Inferior parietal cortex (tissue), 1 donor: Measurements from ENCODE around the gene SDK1.
"Not testable (repeated sequence)": the region's sequence is repeated elsewhere in the genome, so short reads cannot be mapped to it uniquely, and the experiment has no call there.

Experiments
- DNase-seq: peaks from one replicate; pipeline ENCODE4 v3.0.0-alpha.2; 2016; ENCODE audit errors: extremely low spot score

The SDK1 gene

DNA sequence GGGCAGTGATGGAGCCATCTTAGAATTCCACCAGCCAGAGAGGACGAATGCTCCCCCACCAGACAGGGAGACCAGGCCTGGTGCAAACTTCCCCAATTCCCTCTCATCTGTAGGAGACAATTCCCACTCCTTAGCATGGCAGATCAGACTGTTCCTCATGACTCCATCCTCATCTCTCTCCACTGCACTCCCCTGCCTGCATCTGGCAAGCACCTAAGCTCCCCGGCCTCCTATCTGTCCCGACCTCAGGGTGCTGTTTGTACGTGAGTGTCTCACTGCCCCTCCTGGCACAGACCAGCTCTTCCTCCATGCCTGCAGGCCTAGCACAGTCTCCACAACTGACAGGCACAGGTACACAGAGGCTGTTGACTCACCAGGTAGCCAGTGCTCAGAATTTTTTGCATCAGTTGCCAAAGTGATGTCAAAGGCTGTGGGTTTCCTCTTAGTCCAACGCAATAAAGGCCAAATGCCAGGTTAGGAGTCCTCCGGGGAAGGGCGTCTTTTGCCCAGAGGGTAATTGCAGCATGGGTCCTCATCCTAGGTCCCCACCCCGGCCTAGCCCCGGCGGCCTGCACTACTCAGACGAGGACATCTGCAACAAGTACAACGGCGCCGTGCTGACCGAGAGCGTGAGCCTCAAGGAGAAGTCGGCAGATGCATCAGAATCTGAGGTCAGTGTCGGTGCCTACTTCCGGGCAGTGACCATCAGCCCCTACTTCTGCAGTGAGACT is 944.2 kb downstream of the SDK1 start:
- DNase-seq, result no peak

- no peak for DNase-seq
Observed at GRCh38 chr7:4245866-4246470, 944.9 kb downstream of the SDK1 start.

DNA sequence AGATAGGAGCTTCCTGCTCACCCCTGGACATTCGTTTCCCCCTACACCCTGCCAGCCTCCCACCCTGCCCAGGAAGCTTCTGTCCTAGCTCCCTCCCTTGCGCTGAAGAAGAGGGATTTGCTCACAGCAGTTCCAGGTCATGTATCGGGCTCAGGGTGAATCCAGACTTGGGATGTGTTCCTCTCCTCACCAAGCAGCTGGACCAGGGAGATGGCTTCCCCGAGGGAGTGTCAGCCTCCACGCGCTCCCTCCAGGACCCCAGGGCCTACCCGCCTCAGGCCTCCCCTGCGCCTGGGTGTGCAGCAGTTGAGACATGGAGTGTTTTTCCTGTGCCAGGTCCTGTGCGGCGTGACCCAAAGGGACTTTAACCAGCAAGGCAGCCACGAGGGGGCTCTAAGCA is 945.5 kb downstream of the SDK1 start:
- no peak for DNase-seq

DNA sequence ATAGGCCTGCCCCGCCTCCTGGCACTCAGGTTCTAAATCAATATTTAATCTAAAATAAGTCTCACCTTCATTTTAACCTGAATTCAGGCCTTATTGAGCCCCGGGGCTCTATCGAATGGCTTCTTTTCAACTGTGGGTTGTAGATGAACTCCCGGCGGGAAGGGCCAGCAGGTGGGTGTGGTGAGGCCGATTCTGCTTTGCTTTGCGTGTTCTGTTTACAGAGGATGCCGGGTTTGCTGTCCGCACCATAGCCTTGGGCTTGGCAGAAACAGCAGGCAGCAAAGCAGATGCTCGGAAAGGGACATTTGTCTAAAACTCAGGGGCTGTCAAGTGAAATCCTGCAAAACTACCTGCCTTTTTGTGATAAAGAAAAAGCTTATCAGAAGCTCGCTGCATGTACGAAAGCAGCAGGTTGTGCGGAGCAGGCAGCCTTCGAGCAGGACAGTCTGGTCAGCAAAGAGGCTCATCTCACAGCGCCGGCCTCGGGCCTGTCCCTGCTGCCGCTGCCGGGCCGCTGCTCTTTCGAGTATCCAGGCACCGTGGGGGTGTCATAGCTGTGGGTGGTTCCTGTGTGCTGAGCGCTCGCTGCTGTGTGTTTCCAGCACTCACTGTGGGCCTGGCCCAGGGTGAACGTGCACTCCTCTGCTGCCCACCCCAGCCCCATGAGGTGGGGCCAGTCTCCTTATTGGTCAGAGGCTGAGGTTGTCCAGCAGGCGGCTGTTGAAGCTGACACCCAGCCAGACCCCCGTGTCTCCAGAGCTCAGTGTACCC is 946.2 kb downstream of the SDK1 start:
- DNase-seq, result no peak

- no peak for DNase-seq
Observed at GRCh38 chr7:4248295-4248694, 947.2 kb downstream of the SDK1 start.

DNA sequence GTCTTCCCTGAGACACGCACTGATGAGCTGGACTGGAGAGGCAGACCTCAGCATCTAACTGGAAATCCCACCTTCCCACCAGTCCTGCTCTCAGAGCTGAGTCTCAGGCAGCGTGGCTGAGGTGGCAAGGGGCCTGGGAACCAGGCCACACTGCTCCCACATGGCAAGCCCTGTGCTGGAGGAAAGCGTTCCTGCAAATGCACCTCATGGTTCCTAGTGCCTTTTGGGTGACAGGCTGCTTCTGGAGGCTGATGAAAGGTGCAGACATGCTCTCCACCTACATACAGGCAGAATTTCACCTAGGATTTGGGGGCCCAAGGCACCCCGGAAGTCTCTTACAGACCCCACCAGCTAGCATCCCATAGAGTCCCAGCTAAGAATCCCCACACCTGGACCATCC is 948.2 kb downstream of the SDK1 start:
- DNase-seq, result no peak

DNA sequence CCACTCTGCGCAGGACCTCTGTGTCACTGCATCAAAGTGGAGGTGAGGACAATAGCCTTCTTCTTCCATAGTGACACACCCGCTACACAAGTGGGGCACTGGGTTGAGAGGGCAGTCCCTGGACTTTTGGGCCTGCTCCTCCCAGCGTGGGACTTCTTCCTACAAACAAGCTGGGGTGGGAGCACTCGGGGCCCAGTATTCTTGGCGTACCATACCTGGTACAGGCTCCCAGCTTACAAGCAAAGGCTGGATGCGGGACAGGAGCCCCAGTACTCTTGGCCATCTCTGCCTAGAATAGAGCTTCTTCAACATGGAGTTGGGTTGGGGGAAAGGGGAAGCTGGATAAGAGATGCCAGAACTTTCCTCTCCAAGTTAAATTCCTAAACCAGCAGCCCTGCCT is 954.3 kb downstream of the SDK1 start:
- DNase-seq, result no peak

DNA sequence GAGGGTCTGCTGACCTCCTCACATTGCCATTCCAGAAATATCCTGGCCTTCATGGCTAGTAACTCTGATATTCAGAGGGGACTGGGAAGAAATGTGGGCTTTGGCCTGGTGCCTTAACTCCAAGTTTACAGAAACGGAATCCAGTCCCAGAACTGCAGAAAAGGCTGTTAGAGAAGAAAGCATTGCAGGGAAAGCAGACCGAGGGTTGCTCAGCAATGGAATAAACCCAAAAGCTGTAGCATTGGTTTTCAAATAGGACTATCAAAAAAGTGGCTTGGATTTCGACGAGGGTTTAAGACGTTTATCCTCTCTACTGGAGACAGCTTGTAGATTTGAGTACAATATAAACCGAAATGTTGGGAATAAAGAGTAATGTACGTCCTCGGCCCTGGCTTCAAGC is 955.2 kb downstream of the SDK1 start:
- DNase-seq, result peak; percentile 15

DNA sequence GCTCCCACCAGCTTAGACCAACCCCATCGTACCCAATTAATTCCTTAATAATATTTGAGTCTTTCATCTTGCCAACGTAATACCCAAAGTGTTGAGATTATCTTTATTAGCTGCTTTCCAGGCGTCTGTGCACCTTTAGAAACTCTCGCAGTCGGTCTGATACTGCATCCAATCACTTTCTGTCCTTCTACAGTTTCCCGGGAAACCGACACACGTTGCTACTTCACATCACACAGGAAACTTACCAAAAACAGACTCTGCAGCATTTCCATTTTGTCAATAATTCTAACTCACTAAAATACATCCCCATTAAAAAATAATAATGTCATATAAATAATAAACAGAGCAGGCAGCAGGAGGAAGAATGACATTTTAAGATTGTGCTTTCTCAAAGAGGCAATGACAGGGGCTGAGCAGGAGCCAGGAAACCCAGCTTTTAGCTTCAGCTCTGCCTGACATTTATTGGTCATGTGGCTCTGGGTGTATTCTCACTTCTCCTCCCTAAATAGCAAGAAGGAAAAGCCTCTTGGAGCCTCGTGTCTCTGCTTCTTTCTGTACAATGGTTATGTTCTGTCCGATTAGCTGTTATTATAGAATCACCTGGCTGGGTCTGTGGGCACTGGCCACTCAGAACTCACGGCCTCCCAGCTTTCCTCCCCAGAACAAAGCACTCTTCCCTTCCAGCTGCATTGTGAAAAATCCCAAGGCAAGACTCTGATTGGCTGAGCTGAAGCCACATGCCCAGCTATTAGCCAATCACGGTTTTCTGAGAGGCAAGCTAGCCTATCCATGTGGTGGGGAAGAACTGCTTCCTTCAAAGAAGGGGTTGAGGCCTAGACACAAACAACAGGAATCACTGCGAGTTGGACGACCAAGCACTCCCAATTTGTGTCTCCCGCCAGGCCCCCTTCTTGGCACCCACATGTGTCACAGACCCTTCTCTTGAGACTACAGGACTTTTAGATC is 956.4 kb downstream of the SDK1 start:
- DNase-seq, result peak; percentile 17

DNA sequence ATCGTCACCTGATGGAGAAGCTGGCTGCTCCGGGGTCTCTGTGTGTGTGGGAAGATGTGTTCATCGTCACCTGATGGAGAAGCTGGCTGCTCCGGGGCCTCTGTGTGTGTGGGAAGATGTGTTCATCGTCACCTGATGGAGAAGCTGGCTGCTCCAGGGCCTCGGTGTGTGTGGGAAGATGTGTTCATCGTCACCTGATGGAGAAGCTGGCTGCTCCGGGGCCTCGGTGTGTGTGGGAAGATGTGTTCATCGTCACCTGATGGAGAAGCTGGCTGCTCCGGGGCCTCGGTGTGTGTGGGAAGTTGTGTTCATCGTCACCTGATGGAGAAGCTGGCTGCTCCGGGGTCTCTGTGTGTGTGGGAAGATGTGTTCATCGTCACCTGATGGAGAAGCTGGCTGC is 959.1 kb downstream of the SDK1 start:
- not testable (repeated sequence) for DNase-seq

DNA sequence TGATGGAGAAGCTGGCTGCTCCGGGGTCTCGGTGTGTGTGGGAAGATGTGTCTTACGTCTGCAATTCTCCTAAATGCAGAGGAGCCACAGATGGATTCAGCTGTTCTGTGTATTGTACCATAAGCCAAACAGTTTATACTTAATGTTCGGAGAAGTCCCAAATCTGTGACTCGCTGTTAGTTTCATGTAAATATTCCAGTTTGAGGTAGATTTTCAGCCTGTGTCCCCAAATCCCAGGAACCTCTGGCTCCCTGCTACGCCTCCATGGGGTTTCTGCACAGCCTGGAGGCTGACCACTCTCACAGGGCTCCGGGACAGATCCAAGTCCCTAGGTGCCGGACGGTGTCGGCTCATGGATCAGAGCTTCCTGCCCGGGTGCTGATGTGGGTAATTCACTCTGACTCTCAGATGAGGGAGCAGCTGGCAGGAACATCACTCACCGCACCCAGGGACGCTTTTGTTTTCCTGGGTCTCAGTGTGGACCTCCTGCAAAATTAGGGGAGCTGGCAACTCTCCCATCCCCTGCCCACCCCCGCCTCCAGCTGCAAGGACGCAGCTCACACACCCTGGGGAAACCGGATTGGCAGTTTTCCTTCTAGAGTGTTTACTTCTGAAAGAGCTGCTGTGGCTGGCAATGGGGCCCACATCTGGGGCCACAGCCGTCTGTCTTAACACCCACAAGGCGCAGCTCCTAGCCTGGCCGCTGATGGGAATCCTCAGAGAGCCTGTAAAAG is 960.0 kb downstream of the SDK1 start:
- DNase-seq, result no peak

DNA sequence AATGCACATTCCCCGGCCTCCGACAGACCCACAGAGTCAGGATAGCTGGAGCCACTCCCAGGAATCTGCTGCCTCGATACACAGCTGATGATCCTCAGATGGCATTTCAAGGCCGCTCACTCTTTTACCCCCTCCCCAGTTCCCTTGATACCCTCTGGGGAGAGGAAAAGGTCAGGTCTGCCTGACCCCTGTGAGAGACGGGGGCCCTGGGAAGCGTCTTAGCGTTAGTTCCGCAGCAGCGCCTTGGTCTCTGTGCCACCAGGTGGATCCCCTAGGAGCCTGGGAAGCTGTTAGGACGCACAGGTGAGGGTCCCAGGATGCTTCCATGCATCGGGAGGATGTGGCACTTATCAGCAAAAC is 960.5 kb downstream of the SDK1 start:
- no peak for DNase-seq

DNA sequence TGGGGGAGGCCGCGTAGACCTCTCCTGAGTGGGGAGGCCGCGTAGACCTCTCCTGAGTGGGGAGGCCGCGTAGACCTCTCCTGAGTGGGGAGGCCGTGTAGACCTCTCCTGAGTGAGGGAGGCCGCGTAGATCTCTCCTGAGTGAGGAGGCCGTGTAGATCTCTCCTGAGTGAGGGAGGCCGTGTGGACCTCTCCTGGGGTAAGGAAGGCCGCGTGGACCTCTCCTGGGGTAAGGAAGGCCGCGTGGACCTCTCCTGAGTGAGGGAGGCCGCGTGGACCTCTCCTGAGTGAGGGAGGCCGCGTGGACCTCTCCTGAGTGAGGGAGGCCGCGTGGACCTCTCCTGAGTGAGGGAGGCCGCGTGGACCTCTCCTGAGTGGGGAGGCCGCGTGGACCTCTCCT is 963.2 kb downstream of the SDK1 start:
- DNase-seq, result not testable (repeated sequence)

DNA sequence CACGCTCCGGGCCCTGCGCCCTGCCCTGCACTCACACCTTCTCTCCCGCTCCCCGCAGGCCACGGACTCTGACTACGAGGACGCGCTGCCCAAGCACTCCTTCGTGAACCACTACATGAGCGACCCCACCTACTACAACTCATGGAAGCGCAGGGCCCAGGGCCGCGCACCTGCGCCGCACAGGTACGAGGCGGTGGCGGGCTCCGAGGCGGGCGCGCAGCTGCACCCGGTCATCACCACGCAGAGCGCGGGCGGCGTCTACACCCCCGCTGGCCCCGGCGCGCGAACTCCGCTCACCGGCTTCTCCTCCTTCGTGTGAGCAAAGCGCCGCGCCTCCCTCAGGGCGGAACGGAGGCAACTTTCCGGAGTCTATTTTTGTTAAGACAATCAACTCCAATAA is 964.0 kb downstream of the SDK1 start:
- no peak for DNase-seq

- DNase-seq, result no peak
Observed at GRCh38 chr7:4265676-4266075, 964.6 kb downstream of the SDK1 start.

- DNase-seq, result no peak
Observed at GRCh38 chr7:4266270-4267040, 965.4 kb downstream of the SDK1 start.

DNA sequence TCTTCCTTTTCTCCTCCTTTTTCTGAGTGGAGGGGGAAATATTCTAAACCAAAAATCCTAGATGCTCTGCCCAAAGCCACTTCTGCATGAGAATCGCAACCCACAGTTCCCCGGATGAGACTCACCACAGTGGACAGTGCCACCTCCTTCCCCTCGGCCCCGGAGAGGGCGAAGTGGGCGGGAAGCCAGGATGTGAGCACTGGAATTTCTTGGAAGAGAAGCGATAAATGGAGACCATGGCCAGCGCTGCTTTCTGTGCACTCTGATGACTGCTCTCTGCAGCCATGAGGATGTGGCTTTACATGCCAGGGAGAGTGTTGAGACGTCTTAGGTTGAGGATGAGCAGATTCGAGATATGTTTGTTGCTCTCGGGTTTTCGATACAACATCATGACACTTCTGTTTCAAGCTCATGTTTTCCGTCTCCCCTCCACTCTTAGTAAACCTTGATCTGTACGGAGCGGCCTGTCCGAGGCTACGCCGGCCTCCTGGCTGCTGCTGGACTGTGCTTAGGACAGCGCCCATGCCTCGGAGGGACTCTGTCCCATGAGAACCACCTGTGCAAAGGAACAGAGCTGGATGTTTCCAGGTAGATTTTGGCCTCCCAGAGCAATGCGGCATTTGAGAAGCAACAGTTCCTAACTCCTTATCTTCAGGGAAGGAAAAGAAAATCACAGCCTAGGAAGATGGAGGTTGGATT is 966.4 kb downstream of the SDK1 start:
- no peak for DNase-seq

DNA sequence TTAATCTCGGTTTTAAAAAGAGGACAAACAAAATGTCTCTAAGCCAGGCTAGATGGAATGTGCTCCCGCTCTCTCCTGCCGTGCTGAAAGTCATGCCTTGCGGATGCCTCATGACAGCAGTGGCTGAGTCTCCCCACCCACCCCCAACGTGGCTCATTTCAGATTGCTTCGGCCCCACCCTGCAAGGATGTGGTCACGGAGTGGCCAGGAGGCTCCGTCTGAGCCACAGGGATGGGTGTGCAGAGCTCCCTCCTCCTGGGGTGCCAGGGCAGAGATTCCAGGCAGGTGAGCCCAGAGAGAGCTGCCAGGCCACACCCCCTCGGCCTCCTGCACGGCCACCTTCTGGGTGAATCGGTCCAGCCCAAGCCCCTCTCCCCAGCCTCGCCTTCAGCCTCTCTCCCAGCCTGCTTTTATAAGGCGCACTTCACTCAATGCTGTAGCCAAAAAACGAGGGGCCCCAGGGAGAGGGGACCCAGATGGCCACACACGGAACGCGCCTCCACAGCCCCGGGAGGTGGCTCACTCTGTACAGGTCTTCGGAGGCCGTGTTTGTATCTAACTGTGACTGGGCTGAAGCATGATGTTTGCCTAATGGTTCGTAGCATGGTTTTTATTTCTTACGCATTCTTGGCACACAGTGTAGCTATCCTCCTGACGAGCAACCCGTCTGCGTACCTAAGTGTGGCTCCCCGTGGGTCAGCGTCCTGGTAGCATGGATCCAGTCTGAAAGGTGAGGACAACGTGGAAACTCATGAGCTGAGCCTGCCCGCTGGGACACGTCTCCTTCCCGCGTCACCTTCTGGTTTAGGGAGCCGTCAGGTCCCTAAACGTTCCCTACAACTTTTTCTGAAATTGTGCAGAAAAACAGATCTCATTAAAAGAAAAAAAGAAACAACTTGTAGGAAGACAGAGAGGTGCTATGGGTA is 967.3 kb downstream of the SDK1 start:
- no peak for DNase-seq

- DNase-seq, result no peak
Observed at GRCh38 chr7:4269086-4269485, 968.0 kb downstream of the SDK1 start.
